GM12801 (cell line): ENCODE results near the gene CTNNBL1.

Experiments
- TF ChIP-seq, protein P1 (sequence below): IDR thresholded peaks from one replicate; pipeline ENCODE4 v1.5.1; 2011; ENCODE audit warnings: control low read depth; ENCODE audit not compliant: insufficient read length; ENCODE audit errors: extremely low read depth

The CTNNBL1 gene

DNA sequence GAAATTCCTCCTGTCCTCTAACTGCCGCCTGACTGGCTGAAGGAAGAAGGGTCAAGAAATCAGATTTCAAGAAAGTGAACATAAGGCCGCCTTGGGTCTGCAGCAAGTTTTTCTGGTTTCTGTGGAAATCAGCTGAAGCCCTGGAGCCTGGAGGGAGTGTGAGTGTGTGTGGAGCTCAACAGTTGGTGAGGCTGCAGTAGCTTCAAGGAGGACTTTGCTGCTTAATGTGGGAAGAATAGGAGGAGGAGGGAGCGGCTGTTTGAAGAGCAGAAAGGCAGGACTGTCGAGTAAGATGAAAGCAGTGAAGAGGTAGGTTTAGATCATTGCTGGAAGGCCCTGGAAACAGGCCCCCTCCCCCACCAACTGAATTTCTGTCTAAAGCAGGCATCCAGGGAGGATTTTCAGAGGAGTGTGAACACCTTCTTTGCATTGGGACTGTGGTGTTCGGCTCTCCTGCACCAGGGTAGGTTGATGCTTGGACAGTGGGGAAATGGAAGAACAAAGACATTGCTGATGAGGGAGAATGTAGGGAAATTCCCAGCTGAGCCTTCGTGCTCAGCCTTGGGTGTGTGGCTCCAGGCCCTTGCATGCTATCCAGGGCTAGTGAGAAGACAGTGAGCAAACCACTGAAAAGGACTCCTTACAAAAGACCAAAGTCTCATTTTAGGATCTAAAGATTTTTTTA is 129.6 kb downstream of the CTNNBL1 start:
- TF ChIP-seq, protein P1, sequence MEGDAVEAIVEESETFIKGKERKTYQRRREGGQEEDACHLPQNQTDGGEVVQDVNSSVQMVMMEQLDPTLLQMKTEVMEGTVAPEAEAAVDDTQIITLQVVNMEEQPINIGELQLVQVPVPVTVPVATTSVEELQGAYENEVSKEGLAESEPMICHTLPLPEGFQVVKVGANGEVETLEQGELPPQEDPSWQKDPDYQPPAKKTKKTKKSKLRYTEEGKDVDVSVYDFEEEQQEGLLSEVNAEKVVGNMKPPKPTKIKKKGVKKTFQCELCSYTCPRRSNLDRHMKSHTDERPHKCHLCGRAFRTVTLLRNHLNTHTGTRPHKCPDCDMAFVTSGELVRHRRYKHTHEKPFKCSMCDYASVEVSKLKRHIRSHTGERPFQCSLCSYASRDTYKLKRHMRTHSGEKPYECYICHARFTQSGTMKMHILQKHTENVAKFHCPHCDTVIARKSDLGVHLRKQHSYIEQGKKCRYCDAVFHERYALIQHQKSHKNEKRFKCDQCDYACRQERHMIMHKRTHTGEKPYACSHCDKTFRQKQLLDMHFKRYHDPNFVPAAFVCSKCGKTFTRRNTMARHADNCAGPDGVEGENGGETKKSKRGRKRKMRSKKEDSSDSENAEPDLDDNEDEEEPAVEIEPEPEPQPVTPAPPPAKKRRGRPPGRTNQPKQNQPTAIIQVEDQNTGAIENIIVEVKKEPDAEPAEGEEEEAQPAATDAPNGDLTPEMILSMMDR = no peak

DNA sequence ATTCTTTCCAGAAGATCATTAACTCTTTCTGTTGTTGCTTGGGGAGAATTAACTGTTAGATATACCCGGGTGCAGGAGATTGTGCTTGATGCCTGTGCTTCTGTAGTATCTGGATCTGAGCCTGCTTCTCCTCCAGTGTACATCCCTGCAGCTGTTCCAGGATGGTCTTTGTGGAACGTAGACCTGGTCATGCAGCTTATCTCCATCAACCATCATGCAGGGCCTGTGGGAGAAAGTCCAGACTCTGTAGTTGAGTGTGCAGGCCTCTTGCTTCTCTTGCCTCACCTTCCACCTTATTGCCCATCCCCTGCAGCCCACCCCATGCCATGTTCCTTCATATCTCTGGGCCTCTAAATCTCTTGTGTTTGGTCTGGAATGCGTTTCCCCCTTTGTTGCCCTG is 133.8 kb downstream of the CTNNBL1 start:
- TF ChIP-seq, protein P1 = no peak

DNA sequence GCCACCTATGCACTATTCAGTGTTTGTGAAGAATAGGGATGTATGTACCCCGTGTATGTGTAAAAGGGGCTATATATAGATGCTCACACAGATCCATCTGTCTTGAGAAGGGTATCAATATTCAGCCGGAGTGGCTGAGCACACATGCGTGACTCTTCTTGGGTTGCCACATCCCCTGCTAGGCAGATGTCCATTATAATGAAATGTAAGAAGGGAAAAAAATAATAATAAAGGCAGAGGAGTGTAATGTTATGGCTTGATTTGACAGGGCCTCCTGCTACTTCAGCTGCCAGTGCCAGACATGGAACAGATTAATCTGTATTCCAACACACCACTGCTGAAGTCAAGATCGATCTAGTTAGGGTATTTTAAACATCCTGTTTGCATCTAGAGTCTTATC is 134.9 kb downstream of the CTNNBL1 start:
- TF ChIP-seq, protein P1 = no peak

DNA sequence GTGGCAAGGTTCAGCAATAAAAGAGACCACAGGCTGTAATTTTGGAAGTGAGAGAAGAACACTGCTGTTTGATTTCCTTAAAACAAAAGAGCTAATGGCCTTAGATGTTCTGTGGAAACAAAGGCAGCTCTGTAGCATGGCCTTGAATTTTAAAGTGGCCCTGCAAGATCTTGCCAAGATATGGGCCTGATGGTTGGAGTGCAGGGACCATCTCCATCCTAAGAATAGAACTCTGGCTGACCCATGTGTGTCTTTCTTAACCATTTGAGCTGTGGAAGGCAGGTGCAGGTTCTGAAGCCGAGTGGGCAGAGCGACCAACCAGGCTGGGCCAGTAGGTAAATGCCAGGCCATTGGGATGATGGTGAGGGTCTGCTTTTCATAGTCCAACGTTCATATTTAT is 135.3 kb downstream of the CTNNBL1 start:
- TF ChIP-seq, protein P1 = no peak

DNA sequence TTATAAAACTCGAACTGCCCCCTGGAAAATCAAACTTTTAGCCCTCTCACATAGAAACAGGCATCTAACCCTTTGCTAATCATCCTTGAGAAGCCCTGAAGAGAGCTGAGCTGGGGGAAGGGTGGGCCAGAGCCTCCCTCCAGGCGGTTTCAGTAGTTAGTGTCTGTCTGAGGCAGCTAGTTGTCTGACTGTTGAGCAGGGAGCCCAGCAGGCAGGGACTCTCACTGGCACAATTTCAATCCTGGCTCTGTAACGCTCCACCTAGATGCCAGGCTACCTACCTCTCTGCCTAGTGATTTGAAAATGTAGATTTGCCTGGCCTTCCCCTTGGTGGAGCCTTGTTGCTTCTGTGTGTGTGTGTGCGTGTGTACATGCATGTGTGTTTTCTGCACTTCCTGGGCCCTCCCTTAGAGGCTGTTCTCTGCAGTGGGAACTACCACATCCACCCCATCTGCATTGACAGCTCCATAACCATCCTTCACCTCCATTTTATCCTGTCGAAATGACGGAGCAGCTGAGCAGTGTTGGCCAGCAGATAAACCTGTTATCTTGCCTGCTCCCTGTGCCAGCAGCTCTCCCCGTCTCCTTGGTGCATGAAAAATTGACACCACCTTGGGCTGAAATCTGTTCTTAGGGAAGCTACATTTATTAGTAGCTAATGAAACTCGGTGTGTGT is 139.5 kb downstream of the CTNNBL1 start:
- TF ChIP-seq, protein P1 = no peak

DNA sequence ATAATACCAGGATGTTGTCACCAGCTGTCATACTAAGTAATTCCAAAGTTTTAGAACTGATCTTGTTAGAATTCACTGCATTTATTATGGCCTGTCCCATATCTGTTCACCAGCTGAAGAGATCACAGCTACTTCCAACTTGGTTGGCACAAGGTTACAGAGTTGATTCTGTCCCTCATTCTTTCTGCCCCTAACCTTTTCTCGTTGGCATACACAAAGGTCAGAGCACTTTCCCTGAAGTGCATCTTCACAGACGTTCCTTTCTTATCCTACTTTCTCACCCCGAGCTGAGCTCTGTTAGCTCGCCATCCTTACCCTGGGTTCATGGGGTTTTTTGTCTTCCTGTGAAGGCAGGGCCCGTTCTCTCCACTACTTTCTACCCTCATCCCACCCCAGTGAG is 143.1 kb downstream of the CTNNBL1 start:
- TF ChIP-seq, protein P1 = no peak

DNA sequence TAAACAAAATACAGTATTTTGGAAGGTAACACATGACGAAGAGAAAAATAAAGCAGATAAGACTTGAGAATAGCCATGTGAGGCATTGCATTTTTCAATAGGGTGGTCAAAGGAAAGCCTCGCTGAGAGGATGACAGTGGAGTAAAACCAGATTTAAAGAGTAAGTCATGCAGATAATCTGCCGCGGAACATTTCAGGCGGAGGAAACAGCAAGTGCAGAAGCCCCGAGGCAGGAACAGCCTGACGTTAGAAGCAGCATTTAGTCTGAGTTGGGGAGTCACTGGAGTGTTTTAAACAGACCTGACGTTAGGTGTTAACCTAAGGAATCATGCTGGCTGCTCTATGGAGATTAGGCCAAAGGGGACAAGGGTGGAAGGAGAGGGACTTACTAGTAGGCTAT is 144.1 kb downstream of the CTNNBL1 start:
- TF ChIP-seq, protein P1 = no peak
